Measurements from ENCODE around the gene ABCG8.
"Not testable (repeated sequence)": the region's sequence is repeated elsewhere in the genome, so short reads cannot be mapped to it uniquely, and the experiment has no call there.

ABCG8 gene

GRCh38 chr2:43905371-43905803, 66.6 kb downstream of the ABCG8 start:
- ChIA-PET CTCF (no interaction called here), POLR2A (no interaction called here)
- TF ChIP-seq CTCF (IDR thresholded peaks at IDR 0.05; ENCODE audit: insufficient read depth, low read length, missing control alignments) = no peak
- no peak for DNase-seq (ENCODE audit: low read depth, low spot score)
- no peak overlapping the region for H3K4me3 ChIP-seq (ENCODE audit: low read depth, low read length)

DNA sequence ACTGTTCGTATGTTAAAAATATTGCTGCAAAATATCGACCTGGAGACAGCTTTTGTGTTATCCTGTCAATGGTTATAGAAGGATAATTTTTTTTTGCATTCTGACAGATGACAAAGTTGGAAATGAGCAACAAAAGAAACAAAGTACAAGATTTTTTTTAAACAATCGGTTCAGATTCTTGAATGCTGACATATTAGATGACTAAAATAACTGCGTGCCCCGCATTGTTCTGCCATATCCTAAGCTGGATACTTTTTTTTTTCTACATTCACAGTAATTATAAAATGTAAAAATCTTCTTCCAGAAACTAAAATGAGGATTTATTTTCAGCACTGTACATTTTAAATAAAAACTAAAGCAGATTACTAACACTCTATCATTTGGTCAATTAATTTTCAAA, 67.1 kb downstream of the ABCG8 start:
- no peak overlapping the region for H3K4me3 ChIP-seq (ENCODE audit: low read depth, low read length)
- no peak for DNase-seq (ENCODE audit: low read depth, low spot score)
- TF ChIP-seq CTCF (IDR thresholded peaks at IDR 0.05; ENCODE audit: insufficient read depth, low read length, missing control alignments) = no peak
- ChIA-PET CTCF (interaction anchor here (1.1 to 1.9 kb wide), 2 partner anchors 28 to 301 kb away, joined by 3 to 4 read pairs; no protein-coding TSS in a partner anchor), POLR2A (no interaction called here)

GRCh38 chr2:43906448-43907109, 67.8 kb downstream of the ABCG8 start:
- ChIA-PET POLR2A (no interaction called here), CTCF (interaction anchor here (1.1 to 1.9 kb wide), 3 partner anchors 10 to 302 kb away, joined by 3 to 4 read pairs (median 3); no protein-coding TSS in a partner anchor)
- H3K4me3 ChIP-seq (ENCODE audit: low read depth, low read length) = no peak overlapping the region
- TF ChIP-seq CTCF (IDR thresholded peaks at IDR 0.05; ENCODE audit: insufficient read depth, low read length, missing control alignments) = no peak
- no peak for DNase-seq (ENCODE audit: low read depth, low spot score)

GRCh38 chr2:43911136-43911790, 72.5 kb downstream of the ABCG8 start:
- CTCF ChIA-PET = interaction anchor here (1.0 kb wide), 1 partner anchor 40 kb away, joined by 3 read pairs; no protein-coding TSS in a partner anchor
- H3K4me3 ChIP-seq (ENCODE audit: low read depth, low read length); POLR2A ChIA-PET; DNase-seq (ENCODE audit: low read depth, low spot score): not testable (repeated sequence)

- CTCF ChIA-PET = interaction anchor here (0.8 to 1.3 kb wide), 3 partner anchors 8 to 34 kb away, joined by 3 read pairs; no protein-coding TSS in a partner anchor
- H3K4me3 ChIP-seq (ENCODE audit: low read depth, low read length) = no peak overlapping the region
- TF ChIP-seq CTCF (IDR thresholded peaks at IDR 0.05; ENCODE audit: insufficient read depth, low read length, missing control alignments) = no peak
- DNase-seq (ENCODE audit: low read depth, low spot score) = no peak
- POLR2A ChIA-PET = no interaction called here
Observed at GRCh38 chr2:43924463-43924862, 85.7 kb downstream of the ABCG8 start.

DNA sequence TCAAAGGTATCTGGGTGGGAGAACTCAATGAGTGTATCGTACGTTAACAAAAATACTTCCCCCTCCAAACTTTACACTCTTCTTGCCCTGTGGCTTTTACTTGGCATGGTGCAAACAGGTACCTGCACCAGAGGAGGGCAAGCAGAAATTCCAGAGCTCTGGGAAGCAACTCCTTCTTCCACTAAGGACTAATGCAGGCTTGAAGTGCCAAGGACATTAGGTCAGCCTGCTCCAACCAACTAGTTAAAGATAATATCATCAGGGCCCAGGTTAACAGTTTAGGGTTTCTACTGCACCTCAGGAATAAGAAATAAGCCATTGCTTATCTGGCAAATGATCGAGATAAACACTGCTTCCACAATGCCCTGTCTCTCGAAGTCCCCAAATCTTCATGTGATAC, 86.7 kb downstream of the ABCG8 start:
- DNase-seq (ENCODE audit: low read depth, low spot score) = no peak
- POLR2A ChIA-PET = no interaction called here
- TF ChIP-seq CTCF (IDR thresholded peaks at IDR 0.05; ENCODE audit: insufficient read depth, low read length, missing control alignments) = no peak
- H3K4me3 ChIP-seq (ENCODE audit: low read depth, low read length) = no peak overlapping the region
- CTCF ChIA-PET = no interaction called here

Measured in AG04449 (cell line).